HCT116 (cell line): ENCODE measurements around the gene CACNA1C. TPM values are rescaled to one million over a fixed set of nuclear protein-coding genes. Genes with fewer than 3 reads are reported as not detected.

Source experiments
- ATAC-seq: fragments of 200-7000 bp; cut with Tn5 transposase; 2 replicates; pipeline ENCODE4 v1.9.1; 2020; ENCODE audit warnings: mild to moderate bottlenecking, moderate library complexity
- BruUV-seq: library from RNA; stranded (reverse); fragments of 400-500 nt; replicated peaks from 2 replicates; lab custom pipeline; 2021; lab: Mats Ljungman, UMichigan
- CTCF ChIA-PET: fragments of 300-600 bp; sonication (Branson Sonifier 250); formaldehyde crosslinking; loops from one replicate; lab custom pipeline; 2021; ENCODE audit warnings: antibody characterized with exemption; lab: Charles Lee
- POLR2A ChIA-PET: fragments of 300-600, 350-600 bp; sonication (Branson Sonifier 250); formaldehyde crosslinking; loops from one replicate; lab custom pipeline; 2021; ENCODE audit warnings: antibody characterized with exemption; lab: Charles Lee
- RAD21 ChIA-PET, 2 experiments: fragments of 300-600 bp; sonication (Branson Sonifier 250); formaldehyde crosslinking; loops; one replicate each; lab custom pipeline; 2023; ENCODE audit warnings: low total read pairs in 2 of 2; ENCODE audit not compliant: uncharacterized antibody in 2 of 2, unreplicated experiment in 2 of 2, low non-redundant PET in 1 of 2; lab: Charles Lee
- DNase-seq: peaks from one replicate; pipeline ENCODE4 v3.0.0-alpha.2; 2010; ENCODE audit warnings: low read depth, low spot score
- H2AFZ ChIP-seq: fragments of 200-600 bp; shearing (Covaris generic), sonication (generic); 2 replicates; pipeline ENCODE4 v1.6.1; 2017; ENCODE audit warnings: low read depth, mixed run types, mixed read lengths, antibody characterized with exemption, low read length; ENCODE audit not compliant: poor library complexity, severe bottlenecking
- H3K27ac ChIP-seq: 2 replicates; pipeline ENCODE4 v1.5.1; 2012; ENCODE audit warnings: low read depth, low read length
- H3K27me3 ChIP-seq: fragments of 200-600 bp; sonication (generic); 2 replicates; pipeline ENCODE4 v1.6.1; 2016; ENCODE audit warnings: mixed run types, low read length, mixed read lengths; ENCODE audit not compliant: insufficient read depth
- H3K36me3 ChIP-seq, 2 experiments: fragments of 200-500 bp in 1 of 2; fragments of 200-600 bp in 1 of 2; sonication (Bioruptor generic) in 1 of 2; sonication (generic) in 1 of 2; 2 replicates each; pipeline versions ENCODE4 v1.5.1 to v1.6.1; 2014 to 2016; ENCODE audit warnings: low read length in 2 of 2, inconsistent platforms in 1 of 2, mixed read lengths in 1 of 2, mixed run types in 1 of 2; ENCODE audit not compliant: insufficient read depth in 2 of 2, control insufficient read depth in 1 of 2
- H3K4me1 ChIP-seq, 2 experiments: fragments of 200-600 bp in 1 of 2; sonication (generic) in 1 of 2; 2 replicates each; pipeline versions ENCODE4 v1.5.1 to v1.6.1; 2012 to 2017; ENCODE audit warnings: low read length in 2 of 2, inconsistent platforms in 1 of 2, mild to moderate bottlenecking in 1 of 2, mixed read lengths in 1 of 2, mixed run types in 1 of 2, moderate library complexity in 1 of 2; ENCODE audit not compliant: insufficient read depth in 2 of 2, control insufficient read depth in 1 of 2
- H3K4me2 ChIP-seq: fragments of 200-600 bp; sonication (generic); 2 replicates; pipeline ENCODE4 v1.6.1; 2017; ENCODE audit warnings: mixed run types, low read length, mixed read lengths
- H3K4me3 ChIP-seq, 2 experiments: fragments of 200-600 bp in 1 of 2; sonication (generic) in 1 of 2; replicated peaks in 1 of 2; 2 replicates each; pipeline ENCODE4 v1.5.1; 2011 to 2016; ENCODE audit warnings: low read length in 2 of 2, control low read depth in 1 of 2, low read depth in 1 of 2, mild to moderate bottlenecking in 1 of 2, mixed read lengths in 1 of 2, mixed run types in 1 of 2
- H3K79me2 ChIP-seq: fragments of 200-600 bp; sonication (generic); 2 replicates; pipeline ENCODE4 v1.6.1; 2017; ENCODE audit warnings: mild to moderate bottlenecking, mixed run types, low read length, moderate library complexity, mixed read lengths; ENCODE audit not compliant: insufficient read depth
- H3K9ac ChIP-seq: fragments of 200-600 bp; sonication (generic); 2 replicates; pipeline ENCODE4 v1.6.1; 2016; ENCODE audit warnings: low read length, mixed read lengths
- H3K9me2 ChIP-seq: fragments of 200-600 bp; sonication (generic), shearing (Covaris generic); 2 replicates; pipeline ENCODE4 v1.6.1; 2017; ENCODE audit warnings: mixed run types, mild to moderate bottlenecking, moderate library complexity; ENCODE audit not compliant: insufficient read depth
- H3K9me3 ChIP-seq, 2 experiments: fragments of 200-500 bp in 1 of 2; fragments of 200-600 bp in 1 of 2; sonication (Bioruptor generic) in 1 of 2; sonication (generic) in 1 of 2; 2 replicates each; pipeline ENCODE4 v1.6.1; 2014 to 2017; ENCODE audit warnings: low read length in 2 of 2, mixed read lengths in 2 of 2, inconsistent platforms in 1 of 2, low read depth in 1 of 2, mild to moderate bottlenecking in 1 of 2, mixed run types in 1 of 2, moderate library complexity in 1 of 2; ENCODE audit not compliant: control insufficient read depth in 1 of 2, insufficient read depth in 1 of 2
- H4K20me1 ChIP-seq: fragments of 200-600 bp; sonication (generic), shearing (Covaris generic); 2 replicates; pipeline ENCODE4 v1.6.1; 2017; ENCODE audit warnings: mixed run types, mild to moderate bottlenecking, moderate library complexity; ENCODE audit not compliant: insufficient read depth
- CBX3 ChIP-seq: IDR thresholded peaks from 2 replicates; pipeline ENCODE4 v1.6.1; 2012; ENCODE audit warnings: low read depth
- EZH2 ChIP-seq: fragments of 200-600 bp; sonication (generic); IDR thresholded peaks from 2 replicates; pipeline ENCODE4 v1.6.1; 2017; ENCODE audit warnings: antibody characterized with exemption, mixed run types
- EZH2phosphoT487 ChIP-seq: fragments of 200-600 bp; IDR thresholded peaks from 2 replicates; pipeline ENCODE4 v1.6.1; 2018; ENCODE audit warnings: antibody characterized with exemption, borderline replicate concordance
- FOSL1 ChIP-seq: IDR thresholded peaks from 2 replicates; pipeline ENCODE4 v1.6.1; 2012; ENCODE audit warnings: low read depth
- JUND ChIP-seq: IDR thresholded peaks from 2 replicates; pipeline ENCODE4 v1.6.1; 2012
- POLR2A ChIP-seq: IDR thresholded peaks from 2 replicates; pipeline ENCODE4 v1.7.0; 2011; ENCODE audit warnings: borderline replicate concordance; ENCODE audit not compliant: insufficient read depth, insufficient read length; ENCODE audit errors: extremely low read depth
- RAD21 ChIP-seq: IDR thresholded peaks from 2 replicates; pipeline ENCODE4 v1.6.1; 2012; ENCODE audit warnings: low read depth, mild to moderate bottlenecking
- YY1 ChIP-seq: IDR thresholded peaks from 2 replicates; pipeline ENCODE4 v1.6.1; 2011; ENCODE audit warnings: low read length, low read depth, moderate library complexity, mild to moderate bottlenecking; ENCODE audit not compliant: insufficient replicate concordance; ENCODE audit errors: extremely low read depth
- ZNF274 ChIP-seq: fragments of 200-500 bp; sonication (Bioruptor generic); IDR thresholded peaks from 2 replicates; pipeline ENCODE4 v1.6.1; 2014; ENCODE audit warnings: mild to moderate bottlenecking, low read depth, low read length, inconsistent platforms
- intact Hi-C: fragments of 100-400 bp; cut with micrococcal nuclease; formaldehyde crosslinking; loops from 2 replicates; pipeline ENCODE4 v1.10.0; 2022
- total RNA-seq: library from RNA; stranded (reverse); gene quantifications from one replicate; pipeline ENCODE4 v1.2.1, GENCODE V29; 2021; ENCODE audit not compliant: unreplicated experiment

The CACNA1C gene
- total RNA-seq, 1 experiment from 2014 or later = 0.05 TPM

- ChIA-PET POLR2A (no interaction called here), RAD21 (no interaction called here), CTCF (no interaction called here)
- no peak overlapping the region for H3K4me3 ChIP-seq
- no peak for ATAC-seq
- peaks cover 5% of the 10 kb centered on the region; the same call in 1 of the 2 replicates for H3K27me3 ChIP-seq
- no peaks in the 10 kb centered on the region for H3K79me2 ChIP-seq
- intact Hi-C loops = no loop called here
- H2AFZ ChIP-seq = no peak overlapping the region
- H3K9me2 ChIP-seq = no peaks in the 10 kb centered on the region
- H4K20me1 ChIP-seq = no peaks in the 10 kb centered on the region
- no peak overlapping the region for H3K27ac ChIP-seq
- no peaks in the 10 kb centered on the region for H3K36me3 ChIP-seq
- H3K9ac ChIP-seq = no peak overlapping the region
- H3K9me3 ChIP-seq = no peaks in the 10 kb centered on the region
- no TSS peak for BruUV-seq
- TF ChIP-seq CBX3 = no peak
- no peak for DNase-seq
- no peaks in the 10 kb centered on the region for H3K4me1 ChIP-seq
- no peak overlapping the region for H3K4me2 ChIP-seq
These were observed 482.9 kb downstream of the CACNA1C start for GRCh38 chr12:2535583-2536204.

GRCh38 chr12:2536724-2537123 lies 483.9 kb downstream of the CACNA1C start:
- Histone ChIP-seq H3K9me2 (no peaks in the 10 kb centered on the region), H3K27me3 (peaks cover 12% of the 10 kb centered on the region; the same call in 1 of the 2 replicates), H3K79me2 (no peaks in the 10 kb centered on the region), H2AFZ (no peak overlapping the region), H3K4me1 (no peaks in the 10 kb centered on the region), H3K4me3 (no peak overlapping the region), H3K36me3 (no peaks in the 10 kb centered on the region), H3K4me2 (no peak overlapping the region), H3K9ac (no peak overlapping the region), H3K9me3 (no peaks in the 10 kb centered on the region), H4K20me1 (no peaks in the 10 kb centered on the region), H3K27ac (no peak overlapping the region)
- CTCF ChIA-PET = no interaction called here
- TF ChIP-seq FOSL1 (no peak), EZH2 (no peak), YY1 (no peak), POLR2A (no peak), ZNF274 (no peak), EZH2phosphoT487 (no peak), RAD21 (no peak), JUND (no peak)
- RAD21 ChIA-PET = no interaction called here
- POLR2A ChIA-PET = no interaction called here
- intact Hi-C loops = no loop called here
- BruUV-seq = no TSS peak
- DNase-seq = no peak
- ATAC-seq = no peak
